GM12891 (cell line): ENCODE data around the gene ARHGEF7.

Experiments used
- DNase-seq: peaks from one replicate; pipeline ENCODE4 v3.0.0; 2011; ENCODE audit warnings: low spot score; ENCODE audit not compliant: insufficient read length
- FAIRE-seq: peaks from 2 replicates; lab custom pipeline; 2011; peaks lifted over from hg19 to GRCh38; lab: Jason Lieb, UNC
- PAX5 ChIP-seq: IDR thresholded peaks from 2 replicates; pipeline ENCODE4 v1.6.1; 2011; ENCODE audit warnings: low read length, moderate library complexity, mild to moderate bottlenecking; ENCODE audit not compliant: insufficient read depth, severe bottlenecking
- POLR2A ChIP-seq: IDR thresholded peaks from 2 replicates; pipeline ENCODE4 v1.6.1; 2011; ENCODE audit warnings: low read depth, low read length, control low read depth
- POLR2AphosphoS5 ChIP-seq: IDR thresholded peaks from 2 replicates; pipeline ENCODE4 v1.6.1; 2011; ENCODE audit warnings: low read depth, low read length, control low read depth
- POU2F2 ChIP-seq: IDR thresholded peaks from 2 replicates; pipeline ENCODE4 v1.6.1; 2011; ENCODE audit warnings: low read depth, mild to moderate bottlenecking, control low read depth, low read length, moderate library complexity
- SPI1 ChIP-seq: IDR thresholded peaks from 2 replicates; pipeline ENCODE4 v1.6.1; 2011; ENCODE audit warnings: low read depth, low read length, control low read depth
- TAF1 ChIP-seq: IDR thresholded peaks from 2 replicates; pipeline ENCODE4 v1.6.1; 2011; ENCODE audit warnings: low read depth, low read length, control low read depth

Gene ARHGEF7

GRCh38 chr13:111166882-111167675 lies 52.0 kb downstream of the ARHGEF7 start:
- peak; percentile 26 for FAIRE-seq
- no peak for DNase-seq
- no peak for TF ChIP-seq PAX5
- peak; percentile 56 for TF ChIP-seq SPI1

- no peak for DNase-seq
- TF ChIP-seq POLR2A (no peak), POLR2AphosphoS5 (no peak), PAX5 (no peak), SPI1 (no peak), TAF1 (no peak), POU2F2 (no peak)
- FAIRE-seq = no peak
Measured at GRCh38 chr13:111168107-111168506, 53.0 kb downstream of the ARHGEF7 start.

GRCh38 chr13:111171112-111171511 lies 56.0 kb downstream of the ARHGEF7 start:
- no peak for FAIRE-seq
- no peak for TF ChIP-seq POLR2A
- no peak for TF ChIP-seq TAF1
- TF ChIP-seq SPI1 = no peak
- no peak for TF ChIP-seq PAX5
- DNase-seq = no peak

GRCh38 chr13:111171629-111172028 lies 56.5 kb downstream of the ARHGEF7 start:
- FAIRE-seq (no peak), DNase-seq (no peak)
- no peak for TF ChIP-seq POU2F2
- no peak for TF ChIP-seq PAX5
- TF ChIP-seq TAF1 = no peak
- no peak for TF ChIP-seq SPI1
- no peak for TF ChIP-seq POLR2A
- no peak for TF ChIP-seq POLR2AphosphoS5

- TF ChIP-seq POLR2AphosphoS5 (no peak), SPI1 (no peak), PAX5 (no peak), TAF1 (no peak), POU2F2 (no peak), POLR2A (no peak)
- FAIRE-seq (peak; percentile 55), DNase-seq (no peak)
Measured at GRCh38 chr13:111174377-111175114, 59.4 kb downstream of the ARHGEF7 start.

- FAIRE-seq = no peak
- TF ChIP-seq POLR2AphosphoS5 = no peak
- TF ChIP-seq SPI1 = no peak
- TF ChIP-seq PAX5 = no peak
Measured at GRCh38 chr13:111175372-111175771, 60.3 kb downstream of the ARHGEF7 start.

GRCh38 chr13:111175935-111176334 lies 60.8 kb downstream of the ARHGEF7 start:
- no peak for FAIRE-seq
- DNase-seq = no peak
- TF ChIP-seq POLR2A (no peak), SPI1 (no peak), POLR2AphosphoS5 (no peak), PAX5 (no peak)

More at GRCh38 chr13:111175372-111175771, 60.3 kb downstream of the ARHGEF7 start:
- no peak for DNase-seq

- no peak for FAIRE-seq
- TF ChIP-seq TAF1 (no peak), PAX5 (no peak), POLR2A (no peak), POLR2AphosphoS5 (no peak), POU2F2 (no peak), SPI1 (no peak)
- DNase-seq = no peak
Measured at GRCh38 chr13:111176421-111176820, 61.3 kb downstream of the ARHGEF7 start.

GRCh38 chr13:111177081-111177711 lies 62.1 kb downstream of the ARHGEF7 start:
- FAIRE-seq (peak; percentile 66), DNase-seq (no peak)
- TF ChIP-seq SPI1 (peak; percentile 65), POLR2AphosphoS5 (no peak)
